HepG2 (cell line): ENCODE measurements around the gene SNX22. TPM values are rescaled to one million over a fixed set of nuclear protein-coding genes. Genes with fewer than 3 reads are reported as not detected.
A peak's percentile ranks its signal among the peaks of the same experiment; 100 is the strongest.

Experiments used
- ARHGAP35 ChIP-seq: sonication (generic); formaldehyde crosslinking; IDR thresholded peaks from 2 replicates; pipeline ENCODE4 v1.9.0; 2022; ENCODE audit warnings: mild to moderate bottlenecking, inconsistent platforms, moderate library complexity, missing genetic modification reagents, borderline replicate concordance
- CHD4 ChIP-seq: fragments of 200-600 bp; sonication (generic); IDR thresholded peaks from 2 replicates; pipeline ENCODE4 v1.7.0; 2017; ENCODE audit warnings: mild to moderate bottlenecking, low read length, borderline replicate concordance
- FOXA1 ChIP-seq, 2 experiments: fragments of 450-650 bp in 1 of 2; sonication (generic) in 1 of 2; formaldehyde crosslinking in 1 of 2; IDR thresholded peaks; 2 replicates each; pipeline versions ENCODE4 v1.4.0 to v1.6.1; 2016 to 2020; ENCODE audit warnings: missing genetic modification reagents in 1 of 2
- MAX ChIP-seq: IDR thresholded peaks from 2 replicates; pipeline ENCODE4 v1.6.1; 2012; ENCODE audit warnings: inconsistent platforms
- PRMT3 ChIP-seq: sonication (generic); formaldehyde crosslinking; IDR thresholded peaks from 2 replicates; pipeline ENCODE4 v1.8.1; 2022; ENCODE audit warnings: low read depth, mild to moderate bottlenecking, moderate library complexity, missing genetic modification reagents, borderline replicate concordance
- RELA ChIP-seq: sonication (generic); formaldehyde crosslinking; IDR thresholded peaks from 2 replicates; pipeline ENCODE4 v1.4.0; 2020; ENCODE audit warnings: missing genetic modification reagents
- THAP7 ChIP-seq: sonication (generic); formaldehyde crosslinking; IDR thresholded peaks from 2 replicates; pipeline ENCODE4 v1.8.1; 2023; ENCODE audit warnings: mild to moderate bottlenecking, missing genetic modification reagents
- ZBTB7B ChIP-seq: sonication (generic); formaldehyde crosslinking; IDR thresholded peaks from 2 replicates; pipeline ENCODE4 v1.4.0; 2020; ENCODE audit warnings: missing genetic modification reagents
- ZEB1 ChIP-seq: IDR thresholded peaks from 2 replicates; pipeline ENCODE4 v1.6.1; 2012; ENCODE audit warnings: mild to moderate bottlenecking, low read depth, inconsistent platforms; ENCODE audit not compliant: insufficient replicate concordance
- ZNF12 ChIP-seq: sonication (generic); formaldehyde crosslinking; IDR thresholded peaks from 2 replicates; pipeline ENCODE4 v1.5.0; 2020; ENCODE audit warnings: missing genetic modification reagents
- ZNF138 ChIP-seq: sonication (generic); formaldehyde crosslinking; IDR thresholded peaks from 2 replicates; pipeline ENCODE4 v1.5.0; 2020; ENCODE audit warnings: mild to moderate bottlenecking, low read depth, missing genetic modification reagents
- ZNF326 ChIP-seq: sonication (generic); formaldehyde crosslinking; IDR thresholded peaks from 2 replicates; pipeline ENCODE4 v1.4.0; 2020; ENCODE audit warnings: missing genetic modification reagents, borderline replicate concordance
- ZNF407 ChIP-seq: sonication (generic); formaldehyde crosslinking; IDR thresholded peaks from one replicate; pipeline ENCODE4 v1.5.1; 2020; ENCODE audit warnings: mild to moderate bottlenecking, missing genetic modification reagents; ENCODE audit errors: not compliant biosample characterization
- ZNF468 ChIP-seq: sonication (generic); formaldehyde crosslinking; IDR thresholded peaks from 2 replicates; pipeline ENCODE4 v1.8.0; 2022; ENCODE audit warnings: mild to moderate bottlenecking, moderate library complexity, missing genetic modification reagents
- ZNF484 ChIP-seq: sonication (generic); formaldehyde crosslinking; IDR thresholded peaks from 2 replicates; pipeline ENCODE4 v1.5.1; 2020; ENCODE audit warnings: mild to moderate bottlenecking, low read depth, missing genetic modification reagents, borderline replicate concordance
- polyA plus RNA-seq, 8 experiments: library from polyadenylated mRNA; depleted of rRNA in 3 of 8; stranded (reverse) in 7 of 8; unstranded in 1 of 8; fragments of >200 nt; fragmentation: Illumina TruSeq in 4 of 8; extraction: Trizol in 4 of 8; gene quantifications; 2 replicates each; pipeline versions ENCODE4 v1.2.1 to v1.2.3, GENCODE V29; 2011 to 2016; ENCODE audit warnings: low read depth in 4 of 8, missing spikeins in 1 of 8, mixed read lengths in 1 of 8; ENCODE audit not compliant: insufficient read depth in 1 of 8
- total RNA-seq, 5 experiments: library from RNA; depleted of rRNA; stranded (reverse); fragments of >200 nt; fragmentation: Illumina TruSeq; extraction: Trizol; gene quantifications; 2 replicates each; pipeline ENCODE4 v1.2.3, GENCODE V29; 2016; ENCODE audit warnings: low read depth in 1 of 5
- TF ChIP-seq, protein P1 (sequence below): sonication (generic); formaldehyde crosslinking; IDR thresholded peaks from 2 replicates; pipeline ENCODE4 v1.8.0; 2022; ENCODE audit warnings: mild to moderate bottlenecking, missing genetic modification reagents, moderate library complexity
- TF ChIP-seq, protein P2 (sequence below): sonication (generic); formaldehyde crosslinking; IDR thresholded peaks from 2 replicates; pipeline ENCODE4 v1.8.0; 2022; ENCODE audit warnings: mild to moderate bottlenecking, missing genetic modification reagents, moderate library complexity

Gene SNX22
- total and polyA plus RNA-seq, 2 of the 13 experiments (the other 11 are each of a cell fraction or from before 2014, with no cell fraction given): 2.3 to 5.5 TPM

DNA sequence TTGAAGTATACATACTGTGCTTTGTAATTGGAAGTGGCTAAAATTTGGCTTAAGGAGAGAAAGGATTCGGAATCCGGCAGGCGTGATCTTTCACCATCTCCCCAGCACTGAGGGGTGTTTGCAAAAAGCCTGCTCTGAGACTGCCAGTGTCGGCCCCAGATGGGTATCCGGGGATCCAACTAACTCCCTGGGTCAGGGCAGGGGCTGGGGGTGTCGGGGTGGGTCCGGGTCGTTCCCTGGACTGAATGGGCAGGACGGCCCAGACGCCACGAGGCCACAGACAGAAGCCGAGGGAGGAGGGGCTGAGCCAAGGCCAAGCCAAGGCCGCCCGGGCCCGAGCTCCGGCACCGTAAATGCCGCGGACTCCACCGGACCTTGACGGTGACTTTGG lies 10.9 kb downstream of the SNX22 start (continued):
- TF ChIP-seq RELA (CRISPR knock-in tag) (peak; percentile 58; the same call in 1 of the 2 replicates), ZNF138 (peak; percentile 62; the same call in 1 of the 2 replicates), ZEB1 (peak; percentile 16), FOXA1 (IDR thresholded peaks at IDR 0.05) (no peak), FOXA1 (CRISPR knock-in tag; IDR thresholded peaks at IDR 0.05) (no peak), ZNF407 (CRISPR knock-in tag) (no peak), THAP7 (CRISPR knock-in tag) (0 out of 2 replicates have a peak, but pooled peaks have one; percentile 0), CHD4 (no peak), PRMT3 (CRISPR knock-in tag) (no peak), ZNF12 (0 out of 2 replicates have a peak, but pooled peaks have one; percentile 12), ZNF468 (CRISPR knock-in tag) (no peak), ZNF326 (CRISPR knock-in tag) (no peak), ZBTB7B (0 out of 2 replicates have a peak, but pooled peaks have one; percentile 2), ARHGAP35 (CRISPR knock-in tag) (0 out of 2 replicates have a peak, but pooled peaks have one; percentile 29), ZNF484 (CRISPR knock-in tag) (no peak), MAX (no peak)
- TF ChIP-seq, protein P1, sequence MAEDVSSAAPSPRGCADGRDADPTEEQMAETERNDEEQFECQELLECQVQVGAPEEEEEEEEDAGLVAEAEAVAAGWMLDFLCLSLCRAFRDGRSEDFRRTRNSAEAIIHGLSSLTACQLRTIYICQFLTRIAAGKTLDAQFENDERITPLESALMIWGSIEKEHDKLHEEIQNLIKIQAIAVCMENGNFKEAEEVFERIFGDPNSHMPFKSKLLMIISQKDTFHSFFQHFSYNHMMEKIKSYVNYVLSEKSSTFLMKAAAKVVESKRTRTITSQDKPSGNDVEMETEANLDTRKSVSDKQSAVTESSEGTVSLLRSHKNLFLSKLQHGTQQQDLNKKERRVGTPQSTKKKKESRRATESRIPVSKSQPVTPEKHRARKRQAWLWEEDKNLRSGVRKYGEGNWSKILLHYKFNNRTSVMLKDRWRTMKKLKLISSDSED (CRISPR knock-in tag): no peak
- TF ChIP-seq, protein P2, sequence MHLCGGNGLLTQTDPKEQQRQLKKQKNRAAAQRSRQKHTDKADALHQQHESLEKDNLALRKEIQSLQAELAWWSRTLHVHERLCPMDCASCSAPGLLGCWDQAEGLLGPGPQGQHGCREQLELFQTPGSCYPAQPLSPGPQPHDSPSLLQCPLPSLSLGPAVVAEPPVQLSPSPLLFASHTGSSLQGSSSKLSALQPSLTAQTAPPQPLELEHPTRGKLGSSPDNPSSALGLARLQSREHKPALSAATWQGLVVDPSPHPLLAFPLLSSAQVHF: no peak
